HepG2 (cell line): ENCODE data around the gene SLC35A3.

Experiments used
- CTCF ChIP-seq: sonication (generic); formaldehyde crosslinking; IDR thresholded peaks from 2 replicates; pipeline ENCODE4 v1.5.0; 2020; ENCODE audit warnings: mild to moderate bottlenecking, missing genetic modification reagents, moderate library complexity
- HCFC1 ChIP-seq: fragments of 150-350 bp; IDR thresholded peaks from 2 replicates; pipeline ENCODE4 v1.6.1; 2014; ENCODE audit warnings: low read depth, low read length
- POLR2A ChIP-seq, 2 experiments: IDR thresholded peaks; 2 replicates each; pipeline ENCODE4 v1.6.1; 2011; ENCODE audit warnings: low read depth in 2 of 2, low read length in 2 of 2, mild to moderate bottlenecking in 1 of 2, moderate library complexity in 1 of 2; ENCODE audit not compliant: insufficient read depth in 1 of 2
- ZNF605 ChIP-seq: sonication (generic); formaldehyde crosslinking; IDR thresholded peaks from 2 replicates; pipeline ENCODE4 v1.8.0; 2022; ENCODE audit warnings: mild to moderate bottlenecking, missing genetic modification reagents
- ZNF747 ChIP-seq: sonication (generic); formaldehyde crosslinking; IDR thresholded peaks from 2 replicates; pipeline ENCODE4 v1.8.1; 2023; ENCODE audit warnings: missing genetic modification reagents, mild to moderate bottlenecking, borderline replicate concordance

GRCh38 chr1:99969729-99970621 is at the start of gene SLC35A3:
- TF ChIP-seq POLR2A (IDR thresholded peaks at IDR 0.05; ENCODE audit: insufficient read depth in 1 of 2, low read depth in 2 of 2, low read length in 2 of 2) (peak; percentile 72 to 75; a peak in 3 of 4 replicates), CTCF (CRISPR knock-in tag) (peak; percentile 50), ZNF747 (CRISPR knock-in tag) (peak; percentile 95), ZNF605 (CRISPR knock-in tag) (peak; percentile 85), HCFC1 (peak; percentile 69)
